NCI-H345 (cell line): Measurements from ENCODE around the gene HOTAIR.

Experiments used
- DNase-seq: peaks from one replicate; lab custom pipeline; 2025; lab: John Stamatoyannopoulos, UW

The HOTAIR gene

GRCh38 chr12:53927220-53928029, 47.3 kb downstream of the HOTAIR start:
- no peak for DNase-seq

GRCh38 chr12:53924521-53925405, 50.0 kb downstream of the HOTAIR start:
- no peak for DNase-seq

- DNase-seq = no peak
These were observed 57.7 kb downstream of the HOTAIR start for GRCh38 chr12:53916788-53917655.
